Body of pancreas (tissue), 4 donors: ENCODE data around the gene FNDC3B. TPM values are rescaled to one million over a fixed set of nuclear protein-coding genes. Genes with fewer than 3 reads are reported as not detected.

Experiments
- ATAC-seq: fragments of 150-250 bp; one replicate; pipeline ENCODE4 v1.9.1; 2016
- DNase-seq, 4 donors: peaks; one replicate each; pipeline ENCODE4 v3.0.0-alpha.2; 2019
- H3K27ac ChIP-seq, 4 donors: fragments of 200-600 bp; sonication (generic); 1 replicate in 3 of 4; 2 replicates in 1 of 4; pipeline versions ENCODE4 v1.5.1 to v1.6.1; 2016 to 2019; ENCODE audit warnings: mild to moderate bottlenecking in 1 of 4, mixed read lengths in 1 of 4, moderate library complexity in 1 of 4
- H3K27me3 ChIP-seq, 2 donors: fragments of 200-600 bp; sonication (generic); one replicate each; pipeline ENCODE4 v1.6.0; 2016; ENCODE audit warnings: mild to moderate bottlenecking in 1 of 2
- H3K36me3 ChIP-seq, 2 donors: fragments of 200-600 bp; sonication (generic); replicated peaks in 1 of 2; 2 replicates each; pipeline ENCODE4 v1.5.1; 2016; ENCODE audit warnings: low read depth in 2 of 2; ENCODE audit not compliant: insufficient read depth in 1 of 2
- H3K4me1 ChIP-seq: fragments of 200-600 bp; sonication (generic); one replicate; pipeline ENCODE4 v1.6.0; 2016
- H3K4me3 ChIP-seq, 2 donors: fragments of 200-600 bp; sonication (generic); 1 replicate in 1 of 2; 2 replicates in 1 of 2; pipeline ENCODE4 v1.5.1; 2016 to 2019
- H3K9me3 ChIP-seq, 3 donors: fragments of 200-600 bp; sonication (generic); 1 replicate in 2 of 3; 2 replicates in 1 of 3; pipeline ENCODE4 v1.5.1; 2016
- POLR2A ChIP-seq, 3 donors: fragments of 450-650 bp; IDR thresholded peaks; one replicate each; pipeline ENCODE4 v1.6.1; 2016; ENCODE audit warnings: antibody characterized with exemption in 3 of 3, mild to moderate bottlenecking in 2 of 3
- WGBS, 2 donors: methylation state at CpG; one replicate each; pipeline ENCODE4 v1.1.5; 2017; 5-methylcytosine and 5-hydroxymethylcytosine counted together
- intact Hi-C: fragments of 100-400 bp; cut with DNase I; formaldehyde crosslinking; loops from one replicate; pipeline ENCODE4 v1.15.1; 2023
- total RNA-seq, 2 donors: library from RNA; depleted of rRNA; stranded (reverse); fragments of >200 nt; gene quantifications; one replicate each; pipeline ENCODE4 v1.1.0, GENCODE V29; 2016
- TF ChIP-seq, protein P1 (sequence below), 7 experiments: fragments of 450-650 bp in 4 of 7; fragments of 200-600 bp in 3 of 7; sonication (generic) in 3 of 7; IDR thresholded peaks; one replicate each; pipeline ENCODE4 v1.5.1; 2016 to 2019; ENCODE audit warnings: antibody characterized with exemption in 7 of 7

FNDC3B gene
- total RNA-seq, 2 donors from 2014 or later: 64.3 to 86.0 TPM

DNA sequence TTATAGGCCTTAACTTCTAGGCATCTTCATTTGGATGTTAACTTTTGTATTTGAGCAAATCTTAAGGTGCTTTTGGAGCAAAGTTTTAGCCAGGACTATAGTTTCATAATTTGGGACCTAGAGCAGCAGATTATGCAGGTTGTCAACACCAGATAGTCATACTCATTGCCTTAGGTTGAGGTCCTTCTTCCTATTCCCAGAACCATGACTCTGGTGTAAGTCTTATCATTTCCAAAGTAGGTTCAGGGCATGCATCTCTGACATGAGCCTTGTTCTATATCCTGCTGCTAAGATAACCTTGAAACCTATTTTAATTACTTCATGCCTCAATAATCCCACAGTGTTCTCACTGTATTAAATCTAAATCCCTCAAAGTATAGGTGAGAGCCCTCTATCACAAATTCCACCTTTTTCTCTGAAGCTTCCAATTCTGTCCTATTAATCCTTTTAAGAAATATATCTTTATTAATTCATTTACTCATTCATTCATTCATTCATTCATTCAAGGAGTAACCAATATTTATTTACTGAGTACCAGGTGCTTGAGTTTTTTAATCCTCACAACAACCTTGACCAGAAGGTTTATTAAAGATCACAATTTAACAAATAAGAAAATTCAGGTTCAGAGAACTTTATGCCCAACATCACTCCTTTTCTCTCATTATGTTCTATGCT is 2.7 kb upstream of the FNDC3B start:
- no peaks in the 10 kb centered on the region for H3K27me3 ChIP-seq
- ATAC-seq (no peak), DNase-seq (no peak)
- H3K36me3 ChIP-seq: no peaks in the 10 kb centered on the region
- peaks cover 7% of the 10 kb centered on the region for H3K4me1 ChIP-seq
- no peak overlapping the region for H3K27ac ChIP-seq
- intact Hi-C loops: no loop called here
- TF ChIP-seq POLR2A (IDR thresholded peaks at IDR 0.05): no peak
- TF ChIP-seq, protein P1, sequence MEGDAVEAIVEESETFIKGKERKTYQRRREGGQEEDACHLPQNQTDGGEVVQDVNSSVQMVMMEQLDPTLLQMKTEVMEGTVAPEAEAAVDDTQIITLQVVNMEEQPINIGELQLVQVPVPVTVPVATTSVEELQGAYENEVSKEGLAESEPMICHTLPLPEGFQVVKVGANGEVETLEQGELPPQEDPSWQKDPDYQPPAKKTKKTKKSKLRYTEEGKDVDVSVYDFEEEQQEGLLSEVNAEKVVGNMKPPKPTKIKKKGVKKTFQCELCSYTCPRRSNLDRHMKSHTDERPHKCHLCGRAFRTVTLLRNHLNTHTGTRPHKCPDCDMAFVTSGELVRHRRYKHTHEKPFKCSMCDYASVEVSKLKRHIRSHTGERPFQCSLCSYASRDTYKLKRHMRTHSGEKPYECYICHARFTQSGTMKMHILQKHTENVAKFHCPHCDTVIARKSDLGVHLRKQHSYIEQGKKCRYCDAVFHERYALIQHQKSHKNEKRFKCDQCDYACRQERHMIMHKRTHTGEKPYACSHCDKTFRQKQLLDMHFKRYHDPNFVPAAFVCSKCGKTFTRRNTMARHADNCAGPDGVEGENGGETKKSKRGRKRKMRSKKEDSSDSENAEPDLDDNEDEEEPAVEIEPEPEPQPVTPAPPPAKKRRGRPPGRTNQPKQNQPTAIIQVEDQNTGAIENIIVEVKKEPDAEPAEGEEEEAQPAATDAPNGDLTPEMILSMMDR (IDR thresholded peaks at IDR 0.05): no peak
- no peaks in the 10 kb centered on the region for H3K9me3 ChIP-seq
- no peak overlapping the region for H3K4me3 ChIP-seq

DNA sequence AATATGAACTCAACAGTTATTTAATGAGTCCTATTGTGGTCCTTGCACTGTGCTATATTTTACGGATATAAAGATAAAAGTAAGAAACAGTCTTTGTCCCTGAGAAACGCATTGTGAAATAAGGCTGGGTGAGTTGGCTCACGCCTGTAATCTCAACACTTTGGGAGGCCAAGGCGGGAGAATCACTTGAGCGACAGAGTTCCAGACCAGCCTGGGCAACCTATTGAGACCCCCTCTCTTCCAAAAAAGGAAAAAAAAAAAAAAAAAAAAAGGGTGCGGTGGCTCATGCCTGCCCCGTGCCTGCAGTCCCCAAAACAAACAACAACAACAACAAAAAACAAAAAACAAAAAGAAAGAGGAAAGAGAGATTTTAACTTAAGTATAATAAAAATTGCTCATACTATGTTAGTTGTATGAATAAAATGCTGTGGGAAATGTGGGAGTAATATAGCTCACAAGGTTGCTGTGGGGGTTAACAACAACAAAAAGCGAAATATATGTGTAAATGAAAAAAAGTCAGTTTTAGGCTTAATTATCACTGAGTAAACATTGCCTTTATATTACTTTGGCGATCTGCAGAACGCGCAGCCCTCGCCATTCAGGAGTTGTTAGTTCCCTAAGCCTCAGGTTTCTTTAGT is 461 bp upstream of the FNDC3B start:
- intact Hi-C loops: no loop called here
- Histone ChIP-seq H3K4me3 (no peak overlapping the region), H3K27ac (peak overlapping the region; percentile 97 to 100 (median 99)), H3K9me3 (no peaks in the 10 kb centered on the region), H3K4me1 (peaks cover 24% of the 10 kb centered on the region), H3K36me3 (no peaks in the 10 kb centered on the region), H3K27me3 (no peaks in the 10 kb centered on the region)
- ATAC-seq (no peak), DNase-seq (peak in 1 of 4 donors; percentile 33)
- 21 to 29% methylated on average over 12 of the region's 12 CpGs for WGBS, 2 donors
- TF ChIP-seq, protein P1 (IDR thresholded peaks at IDR 0.05): no peak
- no peak for TF ChIP-seq POLR2A (IDR thresholded peaks at IDR 0.05)

DNA sequence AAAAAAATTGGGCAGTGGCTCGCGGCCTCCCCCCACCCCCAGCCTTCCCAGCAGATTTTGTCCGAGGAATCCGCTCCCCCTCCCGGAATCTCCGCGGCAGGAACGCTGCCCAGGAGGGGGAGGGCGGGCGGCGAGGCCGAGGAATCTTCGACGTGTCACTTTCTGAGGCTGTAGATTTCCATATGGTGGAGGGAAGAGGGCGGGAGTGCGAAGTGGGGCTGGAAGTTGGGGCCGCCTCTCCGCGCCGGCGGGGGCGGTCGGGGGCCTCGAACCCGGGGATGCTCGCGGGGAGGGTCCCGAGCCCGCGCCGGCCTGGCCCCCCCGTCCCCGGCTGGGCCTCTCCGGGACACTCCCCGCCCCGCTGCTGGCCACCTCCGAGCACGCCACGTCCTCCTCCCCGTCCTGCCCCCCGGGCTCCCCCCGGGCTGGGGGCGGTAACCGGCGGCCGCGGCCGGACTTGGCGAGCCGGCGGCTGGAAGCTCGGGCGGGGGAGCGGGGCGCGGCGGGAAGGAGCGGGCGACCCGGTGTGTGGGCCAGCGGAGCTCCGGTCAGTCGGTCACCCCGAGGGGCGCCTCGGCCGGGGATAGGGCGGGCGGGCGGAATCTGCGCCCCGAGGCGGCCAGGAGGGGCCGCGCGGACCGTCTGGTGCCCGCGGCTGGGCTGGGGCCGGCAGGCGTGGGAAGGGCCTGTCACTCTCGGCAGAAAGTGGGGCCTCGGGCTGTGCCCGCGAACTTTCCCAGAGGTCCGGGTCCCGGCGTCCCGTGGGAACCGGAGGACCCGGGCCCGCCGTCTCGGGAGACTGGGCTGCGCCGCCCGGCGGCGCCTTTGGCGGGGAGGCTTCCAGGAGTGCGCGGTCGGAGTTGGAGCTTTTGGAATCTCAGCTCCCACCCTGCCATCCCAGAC is 951 bp downstream of the FNDC3B start:
- Histone ChIP-seq H3K27me3 (no peaks in the 10 kb centered on the region), H3K4me1 (peaks cover 39% of the 10 kb centered on the region), H3K27ac (peak overlapping the region; percentile 97 to 100 (median 99)), H3K9me3 (no peaks in the 10 kb centered on the region), H3K4me3 (peak overlapping the region; percentile 86 to 93), H3K36me3 (no peaks in the 10 kb centered on the region)
- peak; percentile 87 for ATAC-seq
- 0 to 1% methylated on average over 13 to 60 of the region's 103 CpGs for WGBS, 2 donors
- peak; percentile 87 to 89 (median 88) for DNase-seq
- peak; percentile 38 to 85 (median 61) for TF ChIP-seq POLR2A (IDR thresholded peaks at IDR 0.05)
- TF ChIP-seq, protein P1 (IDR thresholded peaks at IDR 0.05): peak in 5 of 7 experiments; percentile 5 to 26 (median 19)
- intact Hi-C loops: no loop called here

DNA sequence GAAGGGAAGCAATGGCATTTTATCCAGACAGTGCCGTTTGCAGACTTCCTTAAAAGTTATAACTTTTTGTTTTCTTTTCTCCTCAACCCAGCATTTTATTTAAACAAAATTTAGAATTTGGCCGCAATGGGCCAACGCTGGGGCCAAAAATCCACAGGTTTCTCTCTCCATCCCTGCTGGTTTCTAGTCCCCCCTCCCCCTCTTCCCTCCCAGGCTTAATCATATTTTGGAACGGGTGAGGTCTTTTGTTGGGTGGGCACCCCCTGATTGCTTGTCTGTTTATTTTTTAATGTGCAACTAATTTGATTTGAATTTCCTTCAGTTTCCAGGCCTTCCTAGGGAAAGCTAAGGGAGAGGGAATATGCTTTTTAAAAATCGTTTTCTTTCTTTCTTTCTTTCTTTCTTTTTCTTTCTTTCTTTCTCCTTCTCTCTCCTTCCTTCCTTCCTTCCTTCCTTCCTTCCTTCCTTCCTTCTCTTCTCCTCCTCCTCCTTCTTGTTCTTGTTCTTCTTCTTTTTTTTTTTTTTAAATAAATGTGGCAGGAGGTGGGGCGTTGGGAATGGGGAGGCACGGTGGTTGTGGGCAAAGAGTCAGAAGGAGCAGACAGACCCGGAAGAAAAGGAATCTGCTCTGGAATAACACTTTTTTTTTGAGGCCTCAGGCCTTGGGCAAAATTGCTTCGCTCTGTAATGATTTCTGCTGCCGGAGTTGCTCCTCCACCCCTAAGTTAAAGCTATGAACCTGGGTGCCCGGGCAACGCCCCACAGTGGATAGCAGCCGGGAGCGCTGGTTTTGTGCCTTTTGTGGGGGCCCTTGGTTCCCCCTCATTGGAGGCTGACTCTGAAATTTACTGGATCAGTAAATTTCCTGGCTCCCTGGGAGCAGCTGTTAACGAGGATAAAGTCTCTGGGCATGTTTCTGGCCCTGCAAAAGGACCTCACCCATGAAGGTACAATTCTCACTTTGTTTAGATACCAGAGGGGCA is 1.9 kb downstream of the FNDC3B start:
- DNase-seq: peak in 3 of 4 donors; percentile 32 to 46 (median 44)
- Histone ChIP-seq H3K4me1 (peaks cover 47% of the 10 kb centered on the region), H3K4me3 (peak overlapping the region; percentile 86 to 93), H3K36me3 (no peaks in the 10 kb centered on the region), H3K27ac (peak overlapping the region; percentile 97 to 100 (median 99)), H3K9me3 (no peaks in the 10 kb centered on the region), H3K27me3 (no peaks in the 10 kb centered on the region)
- TF ChIP-seq POLR2A (IDR thresholded peaks at IDR 0.05): peak in 1 of 3 donors; percentile 21
- TF ChIP-seq, protein P1 (IDR thresholded peaks at IDR 0.05): peak in 2 of 7 experiments; percentile 2 to 3
- no peak for ATAC-seq
- 2 to 3% methylated on average over 15 of the region's 15 CpGs for WGBS, 2 donors
- intact Hi-C loops: no loop called here
